Spleen (tissue), 11 donors: ENCODE measurements around the gene RLIM. TPM values are rescaled to one million over a fixed set of nuclear protein-coding genes. Genes with fewer than 3 reads are reported as not detected.
A peak's percentile ranks its signal among the peaks of the same experiment; 100 is the strongest.

Experiments
- DNase-seq: peaks from one replicate; pipeline ENCODE4 v3.0.0-alpha.2; 2020
- H3K27ac ChIP-seq, 8 donors: fragments of 200-600 bp; sonication (generic) in 7 of 8; 1 replicate in 4 of 8; 2 replicates in 4 of 8; pipeline versions ENCODE4 v1.5.0 to v1.8.0; 2016 to 2021; ENCODE audit warnings: inconsistent platforms in 4 of 8, mild to moderate bottlenecking in 4 of 8, moderate library complexity in 1 of 8
- H3K27me3 ChIP-seq, 7 donors: fragments of 200-600 bp; sonication (generic) in 6 of 7; replicated peaks in 1 of 7; 1 replicate in 4 of 7; 2 replicates in 3 of 7; pipeline versions ENCODE4 v1.5.0 to v1.8.0; 2016 to 2021; ENCODE audit warnings: inconsistent platforms in 3 of 7, mild to moderate bottlenecking in 1 of 7
- H3K36me3 ChIP-seq, 6 donors: fragments of 200-600 bp; sonication (generic) in 5 of 6; 1 replicate in 4 of 6; 2 replicates in 2 of 6; pipeline versions ENCODE4 v1.5.0 to v1.8.0; 2016 to 2021; ENCODE audit warnings: inconsistent platforms in 2 of 6
- H3K4me1 ChIP-seq, 6 donors: fragments of 200-600 bp; sonication (generic) in 5 of 6; 1 replicate in 3 of 6; 2 replicates in 3 of 6; pipeline versions ENCODE4 v1.5.0 to v1.8.0; 2016 to 2021; ENCODE audit warnings: inconsistent platforms in 3 of 6
- H3K4me3 ChIP-seq, 8 donors: fragments of 200-600 bp; sonication (generic) in 7 of 8; 1 replicate in 4 of 8; 2 replicates in 4 of 8; pipeline versions ENCODE4 v1.5.0 to v1.8.0; 2016 to 2021; ENCODE audit warnings: inconsistent platforms in 4 of 8, mild to moderate bottlenecking in 4 of 8, moderate library complexity in 2 of 8
- H3K9me3 ChIP-seq, 8 donors: fragments of 200-600 bp; sonication (generic) in 7 of 8; 1 replicate in 4 of 8; 2 replicates in 4 of 8; pipeline versions ENCODE4 v1.5.0 to v1.8.0; 2016 to 2021; ENCODE audit warnings: inconsistent platforms in 4 of 8
- CTCF ChIP-seq, 11 experiments: fragments of 200-600 bp in 7 of 11; fragments of 450-650 bp in 4 of 11; sonication (generic) in 4 of 11; IDR thresholded peaks in 8 of 11; conservative IDR thresholded peaks in 3 of 11; 1 replicate in 7 of 11; 2 replicates in 4 of 11; pipeline versions ENCODE4 v1.4.0 to v1.8.0; 2016 to 2021; ENCODE audit warnings: antibody characterized with exemption in 11 of 11, inconsistent platforms in 4 of 11, mild to moderate bottlenecking in 1 of 11
- POLR2A ChIP-seq, 3 donors: fragments of 450-650 bp; IDR thresholded peaks; one replicate each; pipeline ENCODE4 v1.5.1; 2017; ENCODE audit warnings: antibody characterized with exemption in 3 of 3, mild to moderate bottlenecking in 1 of 3
- POLR2AphosphoS5 ChIP-seq, 3 donors: sonication (generic); formaldehyde crosslinking; IDR thresholded peaks; one replicate each; pipeline ENCODE4 v1.5.1; 2017; ENCODE audit warnings: antibody characterized with exemption in 3 of 3
- WGBS, 5 donors: extraction: QIAGEN DNeasy Blood & Tissue Kit in 3 of 5; methylation state at CpG; one replicate each; pipeline versions ENCODE4 v1.1.5 to v1.1.7; 2013 to 2018; 5-methylcytosine and 5-hydroxymethylcytosine counted together
- intact Hi-C: fragments of 100-400 bp; cut with DNase I; formaldehyde crosslinking; loops from one replicate; pipeline ENCODE4 v1.15.0; 2023; ENCODE audit warnings: low total_unique reads
- polyA plus RNA-seq, 3 donors: library from polyadenylated mRNA; stranded (reverse); fragments of 200-250 nt; gene quantifications; one replicate each; pipeline ENCODE4 v1.2.1, GENCODE V29; 2013
- total RNA-seq, 7 donors: library from RNA; depleted of rRNA in 3 of 7; stranded (reverse); fragments of >200 nt in 3 of 7; fragmentation: NEBNext Ultra II Directional in 4 of 7; extraction: Animal tissue kit (Norgen Biotek cat#: 25700) in 4 of 7; gene quantifications; one replicate each; pipeline versions ENCODE4 v1.1.0 to v1.2.1, GENCODE V29; 2016 to 2021
- donor health status: healthy with polysubstance abuse.
- donor health status: DM: no; HTN: no; CAD: no; lungs with moderate emphysema.
- donor health status: DM: no; HTN: no; CAD: no.
- donor health status: Bipolar disorder and iron deficiency.
- donor health status: healthy.
- donor health status: DM: no; HTN: no; CAD: no.
- donor health status: DM: yes; HTN: yes; CAD: no.

Gene RLIM
- total and polyA plus RNA-seq, 10 donors = 5.1 to 45.6 (median 37.1) TPM

DNA sequence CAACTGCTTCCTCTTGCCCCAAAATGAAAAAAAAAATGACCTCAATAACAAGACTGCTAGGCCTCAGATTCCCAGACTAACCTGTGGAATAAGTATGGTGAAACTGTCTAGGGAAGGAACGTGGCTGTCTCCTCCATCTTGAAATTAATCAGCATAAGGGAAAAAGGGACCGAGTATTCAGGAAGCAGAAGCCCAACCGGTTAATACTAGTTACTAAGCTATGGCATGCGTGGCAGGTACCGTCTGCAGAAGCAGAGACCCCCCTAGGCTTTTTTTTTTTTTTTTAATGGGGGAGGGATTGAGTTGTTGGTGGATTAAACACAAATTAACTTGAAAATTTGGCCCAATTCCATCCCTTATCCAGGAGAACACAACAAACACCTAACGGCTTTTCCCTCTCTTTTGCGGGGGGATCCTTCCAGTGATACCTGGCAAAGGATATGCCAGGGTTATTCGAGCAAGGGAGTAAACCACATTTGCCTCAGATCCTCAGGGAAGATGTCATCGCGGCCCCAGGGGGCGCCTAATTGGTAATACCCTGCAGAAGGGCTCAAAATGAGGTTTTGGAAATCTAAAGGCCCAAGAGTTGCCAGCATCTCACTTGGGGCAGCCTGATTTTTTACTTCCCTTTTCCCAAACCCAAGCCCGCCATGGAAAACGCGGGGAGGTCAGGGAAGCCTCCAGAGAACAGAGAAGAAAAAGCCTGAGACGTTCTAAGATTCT lies 893 bp downstream of the RLIM start:
- Histone ChIP-seq H3K4me3 (peak overlapping the region; percentile 47 to 79 (median 59)), H3K4me1 (peaks cover 3 to 34% (median 19%) of the 10 kb centered on the region in 6 donors), H3K36me3 (peaks cover 0 to 23% (median 0%) of the 10 kb centered on the region in 6 donors), H3K27me3 (no peaks in the 10 kb centered on the region), H3K27ac (peak overlapping the region; percentile 89 to 99 (median 98)), H3K9me3 (no peaks in the 10 kb centered on the region)
- intact Hi-C loops = no loop called here
- WGBS, 5 donors = 0 to 31% (median 1%) methylated on average over 14 to 15 of the region's 15 CpGs
- no peak for DNase-seq
- TF ChIP-seq POLR2A (IDR thresholded peaks at IDR 0.05) (no peak), CTCF (IDR thresholded peaks at IDR 0.05 in 8 of 11, conservative IDR thresholded peaks at IDR 0.05 in 3 of 11) (no peak), POLR2AphosphoS5 (IDR thresholded peaks at IDR 0.05) (no peak)

- no peak overlapping the region for H3K27ac ChIP-seq
- peaks cover 0 to 4% (median 0%) of the 10 kb centered on the region in 7 donors for H3K27me3 ChIP-seq
- DNase-seq = no peak
- H3K9me3 ChIP-seq = no peaks in the 10 kb centered on the region
- intact Hi-C loops = no loop called here
- peaks cover 0 to 57% (median 13%) of the 10 kb centered on the region in 6 donors for H3K4me1 ChIP-seq
- TF ChIP-seq POLR2AphosphoS5 (IDR thresholded peaks at IDR 0.05) (no peak), POLR2A (IDR thresholded peaks at IDR 0.05) (no peak), CTCF (IDR thresholded peaks at IDR 0.05 in 8 of 11, conservative IDR thresholded peaks at IDR 0.05 in 3 of 11) (no peak)
- no peak overlapping the region for H3K4me3 ChIP-seq
- H3K36me3 ChIP-seq = peaks cover 0 to 39% (median 0%) of the 10 kb centered on the region in 6 donors
- 85 to 97% (median 95%) methylated on average over 10 to 12 of the region's 12 CpGs for WGBS, 5 donors
Measured at GRCh38 chrX:74606799-74607198, 7.6 kb downstream of the RLIM start.

DNA sequence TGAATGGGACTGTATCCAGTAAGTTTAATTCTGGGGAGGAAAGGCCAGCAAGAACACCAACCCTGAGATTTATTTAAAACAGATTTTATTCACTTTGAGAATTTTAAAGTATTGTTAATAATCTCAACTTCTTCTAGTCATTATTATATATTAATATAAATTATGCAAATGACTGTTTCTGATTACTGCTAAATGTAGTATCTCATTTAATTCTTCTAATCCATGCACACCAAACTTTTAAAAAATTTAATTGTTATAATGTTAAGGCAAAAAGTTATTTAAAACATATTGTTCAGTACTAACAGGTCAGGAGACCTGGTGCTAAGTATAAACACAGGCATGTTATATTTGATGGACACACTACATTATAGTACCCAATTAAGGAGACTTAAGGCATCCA lies 8.1 kb downstream of the RLIM start:
- TF ChIP-seq CTCF (IDR thresholded peaks at IDR 0.05 in 8 of 11, conservative IDR thresholded peaks at IDR 0.05 in 3 of 11) (no peak), POLR2AphosphoS5 (IDR thresholded peaks at IDR 0.05) (no peak), POLR2A (IDR thresholded peaks at IDR 0.05) (no peak)
- H3K27ac ChIP-seq = no peak overlapping the region
- H3K9me3 ChIP-seq = no peaks in the 10 kb centered on the region
- no peak overlapping the region for H3K4me3 ChIP-seq
- H3K36me3 ChIP-seq = peaks cover 0 to 35% (median 0%) of the 10 kb centered on the region in 6 donors
- DNase-seq = no peak
- peaks cover 0 to 52% (median 8%) of the 10 kb centered on the region in 6 donors for H3K4me1 ChIP-seq
- H3K27me3 ChIP-seq = peaks cover 0 to 4% (median 0%) of the 10 kb centered on the region in 7 donors
- intact Hi-C loops = no loop called here

DNA sequence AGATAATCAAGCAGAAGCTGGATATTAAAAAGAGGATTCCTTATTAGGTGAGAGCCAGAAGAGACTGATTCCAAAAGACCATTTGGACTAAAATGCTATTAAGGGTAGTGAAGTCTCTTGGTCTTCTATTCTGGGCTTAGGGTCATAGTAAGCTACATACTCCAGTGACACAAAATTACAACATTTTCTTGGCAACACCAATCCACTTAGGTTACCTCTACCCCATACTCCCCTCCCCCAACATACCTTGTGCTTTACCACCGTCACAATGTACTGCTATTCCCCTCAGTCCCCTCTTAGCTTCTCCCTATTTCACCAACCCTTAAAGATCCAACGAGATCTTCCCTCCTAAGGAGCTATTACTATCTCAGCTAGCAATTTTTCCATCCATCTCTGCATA lies 11.4 kb downstream of the RLIM start:
- Histone ChIP-seq H3K4me1 (peaks cover 0 to 45% (median 6%) of the 10 kb centered on the region in 6 donors), H3K27me3 (peaks cover 0 to 4% (median 0%) of the 10 kb centered on the region in 7 donors), H3K4me3 (no peak overlapping the region), H3K9me3 (no peaks in the 10 kb centered on the region), H3K27ac (no peak overlapping the region), H3K36me3 (peaks cover 0 to 21% (median 0%) of the 10 kb centered on the region in 6 donors)
- WGBS, 5 donors = 58 to 94% (median 83%) methylated on average over 2 of the region's 2 CpGs
- DNase-seq = no peak
- intact Hi-C loops = no loop called here
- TF ChIP-seq POLR2A (IDR thresholded peaks at IDR 0.05) (no peak), POLR2AphosphoS5 (IDR thresholded peaks at IDR 0.05) (no peak), CTCF (IDR thresholded peaks at IDR 0.05 in 8 of 11, conservative IDR thresholded peaks at IDR 0.05 in 3 of 11) (no peak)
